ELR (cell line): ENCODE measurements around the gene SLC24A1.
A peak's percentile ranks its signal among the peaks of the same experiment; 100 is the strongest.

Experiments
- DNase-seq: peaks from one replicate; pipeline ENCODE4 v3.0.0-alpha.2; 2015; ENCODE audit warnings: low read depth

The SLC24A1 gene

DNA sequence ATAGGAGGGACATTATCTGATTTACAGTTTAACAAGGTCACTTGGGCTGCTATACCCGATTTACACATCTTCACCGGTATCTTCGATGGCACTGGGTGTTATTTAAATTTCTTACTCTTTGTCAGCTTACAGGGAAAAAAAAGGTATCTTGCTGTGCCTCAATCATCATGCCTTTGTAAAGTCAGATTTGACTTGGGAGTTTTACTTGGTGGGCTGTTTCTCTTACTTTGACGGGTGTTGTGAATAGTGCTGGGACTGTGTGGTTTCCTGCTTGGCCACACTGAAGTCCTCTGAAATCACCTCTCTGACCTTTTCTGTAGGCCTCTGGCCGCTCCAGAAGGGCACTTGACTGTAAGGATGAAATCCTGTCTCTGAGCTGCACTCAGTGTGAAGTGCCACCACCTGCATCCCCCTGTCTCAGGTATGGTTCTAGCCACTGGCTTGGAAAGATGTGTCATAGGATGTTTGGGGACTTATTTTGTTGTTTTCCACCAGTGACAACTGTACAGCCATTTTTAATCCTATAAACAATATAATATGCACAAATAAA is 3.1 kb upstream of the SLC24A1 start:
- no peak for DNase-seq

DNA sequence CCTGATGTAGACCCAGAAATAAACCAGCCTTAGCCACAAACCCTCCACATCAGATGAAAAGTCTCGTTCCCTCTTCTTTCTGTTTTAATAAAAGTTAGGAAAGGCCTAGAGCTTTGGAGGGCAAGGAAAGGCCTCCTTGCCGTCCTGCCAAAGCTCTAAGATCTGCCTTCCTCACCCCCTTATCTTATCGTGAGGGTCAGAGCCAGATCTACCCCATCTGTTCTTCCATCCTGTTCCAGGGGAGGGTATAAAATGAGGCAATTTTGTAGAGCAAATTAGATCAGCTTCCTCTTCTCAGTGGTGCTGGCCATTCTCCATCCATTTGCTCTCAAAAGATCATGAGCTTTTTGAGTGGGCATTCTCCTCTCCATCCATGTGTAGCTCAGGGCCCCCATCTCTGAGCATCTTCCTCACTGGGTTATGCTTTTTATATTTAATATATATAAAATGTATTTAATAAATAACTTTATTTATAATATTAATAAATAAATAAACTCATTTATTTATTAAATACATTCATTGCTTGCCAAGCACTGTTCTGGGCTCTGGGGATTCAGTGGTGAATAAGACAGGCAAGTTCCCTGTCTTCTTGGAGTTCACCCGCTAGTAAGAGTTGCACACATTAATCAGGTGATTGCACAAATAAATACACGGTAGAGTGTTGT is 2.0 kb upstream of the SLC24A1 start:
- no peak for DNase-seq

GRCh38 chr15:65620833-65621232 is 905 bp upstream of the SLC24A1 start:
- no peak for DNase-seq

GRCh38 chr15:65623103-65623502 is 1.4 kb downstream of the SLC24A1 start:
- DNase-seq: no peak

DNA sequence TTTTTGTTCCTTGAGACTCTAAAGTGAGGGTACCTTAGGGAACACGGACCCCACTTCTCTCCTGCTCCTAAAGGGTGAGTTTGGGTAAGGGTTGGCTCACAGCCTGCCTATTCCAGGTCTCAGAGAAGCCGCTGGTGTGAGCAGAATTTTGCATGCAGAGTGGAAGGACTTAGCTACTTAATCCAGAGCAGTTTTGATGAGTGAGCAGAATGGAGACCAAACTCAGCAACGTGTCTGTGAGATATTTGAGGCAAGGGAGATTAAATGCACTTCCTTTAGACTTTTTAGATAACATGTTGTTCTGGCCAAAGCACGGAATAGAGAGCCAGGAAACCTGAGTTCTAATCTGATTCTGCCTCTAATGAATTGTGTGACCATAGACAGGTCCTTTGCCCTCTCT is 5.1 kb downstream of the SLC24A1 start:
- DNase-seq: no peak

DNA sequence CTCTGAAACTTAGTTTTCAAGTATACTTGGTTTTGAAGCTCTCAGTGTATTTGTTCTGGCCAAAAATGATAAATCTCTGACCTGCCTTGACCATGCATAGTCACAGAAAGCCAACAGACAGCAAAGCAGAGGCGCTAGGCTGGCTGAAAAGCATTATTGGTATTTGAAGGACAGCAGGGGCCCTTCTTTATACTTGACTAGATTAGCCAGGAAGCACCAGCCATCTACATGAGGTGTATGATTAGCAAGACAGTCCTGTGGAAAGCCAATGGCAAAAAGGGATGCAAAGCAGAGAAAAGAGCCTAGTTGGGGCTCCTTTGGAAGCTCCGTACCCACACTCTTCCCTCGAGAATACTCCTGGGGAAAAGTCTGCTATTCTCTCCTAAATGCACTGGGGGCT is 7.8 kb downstream of the SLC24A1 start:
- no peak for DNase-seq

DNA sequence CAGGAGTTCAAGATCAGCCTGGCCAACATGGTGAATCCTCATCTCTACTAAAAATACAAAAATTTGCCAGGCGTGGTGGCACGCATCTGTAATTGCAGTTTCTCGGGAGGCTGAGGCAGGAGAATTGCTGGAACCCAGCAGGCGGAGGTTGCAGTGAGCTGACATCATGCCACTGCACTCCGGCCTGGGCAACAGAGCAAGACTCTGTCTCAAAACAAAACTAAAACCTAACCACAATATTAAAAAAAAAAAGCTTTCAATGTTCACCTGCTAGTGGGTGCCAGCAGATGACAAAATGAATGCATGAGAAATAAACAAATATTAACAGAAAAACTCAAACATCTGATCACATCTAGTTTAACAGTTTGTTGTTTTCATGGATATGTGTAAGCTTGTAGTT is 9.0 kb downstream of the SLC24A1 start:
- no peak for DNase-seq

DNA sequence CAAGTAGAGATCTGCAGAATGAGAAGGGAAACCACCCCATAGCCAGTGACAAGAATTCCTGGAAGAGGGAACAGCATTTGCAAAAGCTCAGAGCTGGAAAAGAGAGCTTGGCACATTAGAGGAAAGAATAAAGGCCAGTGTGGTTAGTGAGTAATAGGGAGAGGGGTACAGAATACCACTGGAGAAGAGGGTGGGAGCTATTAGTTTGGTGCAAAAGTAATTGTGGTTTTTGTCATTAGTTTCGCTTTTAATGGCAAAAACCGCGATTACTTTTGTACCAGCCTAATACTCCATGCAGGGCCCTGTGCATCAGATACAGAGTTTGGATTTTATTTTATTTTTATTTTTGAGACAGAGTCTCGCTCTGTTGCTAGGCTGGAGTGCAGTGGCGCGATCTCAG is 9.8 kb downstream of the SLC24A1 start:
- no peak for DNase-seq

DNA sequence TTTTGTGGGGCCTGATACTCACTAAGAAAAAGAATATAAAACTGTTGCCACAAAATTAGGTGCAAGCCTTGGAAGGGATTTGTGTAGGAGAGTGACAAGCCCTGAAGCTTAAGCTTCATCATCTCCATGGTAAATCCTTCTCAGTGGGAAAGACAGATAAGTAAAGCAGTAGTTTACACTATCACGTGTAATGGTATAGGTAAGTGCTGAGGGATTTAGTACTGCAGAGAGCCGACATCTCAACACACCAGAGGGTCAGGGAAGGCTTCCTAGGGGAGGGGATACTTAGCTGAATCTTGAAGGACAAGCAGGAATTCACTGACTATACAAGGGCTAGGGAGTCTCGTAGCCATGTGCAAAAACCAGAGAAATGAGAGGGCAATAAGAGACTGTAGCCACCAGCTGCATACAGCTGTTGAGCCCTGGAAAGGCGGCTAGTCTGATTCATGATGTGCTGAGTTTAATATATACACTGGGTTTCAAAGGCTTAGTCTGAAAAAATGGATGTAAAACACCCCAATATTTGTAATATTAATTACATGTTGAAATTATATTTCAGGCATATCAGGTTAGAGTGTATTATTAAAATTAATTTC is 11.1 kb downstream of the SLC24A1 start:
- DNase-seq: no peak

DNA sequence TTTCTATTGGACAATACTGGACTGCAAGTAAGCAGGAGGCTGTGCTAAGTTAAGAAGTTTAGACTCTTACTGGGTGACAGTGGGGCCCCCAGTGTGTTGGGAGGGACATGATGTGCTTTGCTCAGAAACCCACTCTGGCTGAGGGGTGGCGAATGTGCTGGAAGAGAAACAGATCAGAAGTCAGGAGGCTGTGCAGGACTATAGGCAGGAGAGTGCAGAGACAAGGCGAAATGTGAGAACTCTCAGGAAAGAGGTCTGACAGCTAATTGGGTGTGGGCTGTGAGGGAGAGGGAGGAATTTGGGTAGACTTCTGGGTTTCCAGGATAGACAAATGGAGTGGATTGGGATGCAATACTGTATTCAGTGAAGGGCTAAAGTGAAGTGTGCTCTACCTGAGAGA is 12.0 kb downstream of the SLC24A1 start:
- no peak for DNase-seq

- peak; percentile 50 for DNase-seq
Observed at GRCh38 chr15:65634356-65634755, 12.6 kb downstream of the SLC24A1 start.

GRCh38 chr15:65638109-65638508 is 16.4 kb downstream of the SLC24A1 start:
- DNase-seq: no peak

GRCh38 chr15:65638681-65639089 is 16.9 kb downstream of the SLC24A1 start:
- peak; percentile 80 for DNase-seq

DNA sequence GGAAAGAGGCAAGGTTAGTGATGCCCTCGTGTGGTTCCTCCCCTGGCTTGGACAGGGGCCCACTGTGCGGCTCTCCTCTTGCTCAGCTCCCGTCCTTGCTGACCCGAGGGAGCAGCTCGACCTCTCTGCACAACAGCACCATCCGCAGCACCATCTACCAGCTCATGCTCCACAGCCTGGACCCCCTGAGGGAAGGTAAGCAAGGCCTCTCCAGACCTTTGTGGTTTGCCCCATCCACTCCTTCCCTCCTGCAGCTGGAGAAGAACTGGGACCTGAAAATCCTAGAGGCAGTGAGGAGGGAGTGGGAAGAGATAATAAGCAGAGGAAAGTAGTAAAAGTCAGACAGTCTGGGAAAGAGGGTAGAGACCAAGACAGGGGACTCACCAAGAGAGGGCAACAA is 17.8 kb downstream of the SLC24A1 start:
- no peak for DNase-seq

- DNase-seq: peak; percentile 5
Observed at GRCh38 chr15:65641768-65642475, 20.2 kb downstream of the SLC24A1 start.

DNA sequence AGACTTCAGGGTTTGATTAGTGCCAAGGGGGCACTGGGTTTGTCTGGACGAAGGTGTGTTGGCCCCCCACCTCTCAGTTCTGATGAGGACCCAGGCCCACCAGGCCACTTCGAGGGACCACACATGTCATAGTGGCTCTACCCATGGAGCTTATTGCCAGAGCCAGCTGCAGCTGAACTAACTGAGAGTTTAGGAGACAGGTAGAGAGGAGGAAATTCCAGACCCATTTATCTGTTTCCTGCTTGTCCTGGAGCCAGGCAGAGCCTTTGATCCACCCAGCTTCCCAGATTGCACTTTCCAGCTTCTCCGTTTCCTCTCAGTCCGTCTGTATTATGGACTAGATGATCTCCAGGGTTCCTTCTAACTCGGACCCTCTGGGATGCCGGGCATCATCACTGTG is 20.9 kb downstream of the SLC24A1 start:
- peak; percentile 6 for DNase-seq

- no peak for DNase-seq
Observed at GRCh38 chr15:65644282-65644681, 22.5 kb downstream of the SLC24A1 start.

DNA sequence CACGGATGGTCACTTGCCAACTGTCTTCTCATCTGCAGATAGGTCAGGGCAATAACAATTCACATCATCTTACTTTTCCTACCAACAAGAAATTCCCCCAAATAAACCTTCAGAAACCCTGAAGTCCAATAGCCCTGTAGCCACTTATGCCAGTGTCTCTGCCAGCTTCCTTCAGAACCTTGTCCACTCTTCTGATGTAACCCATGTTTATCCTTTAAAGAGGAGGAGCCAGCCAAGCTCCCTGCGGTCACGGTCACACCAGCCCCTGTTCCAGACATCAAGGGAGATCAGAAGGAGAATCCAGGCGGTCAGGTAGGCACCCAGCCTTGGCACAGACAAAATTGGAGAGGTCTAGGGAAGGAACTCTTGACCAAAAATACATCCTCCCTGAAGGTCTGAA is 23.7 kb downstream of the SLC24A1 start:
- no peak for DNase-seq

DNA sequence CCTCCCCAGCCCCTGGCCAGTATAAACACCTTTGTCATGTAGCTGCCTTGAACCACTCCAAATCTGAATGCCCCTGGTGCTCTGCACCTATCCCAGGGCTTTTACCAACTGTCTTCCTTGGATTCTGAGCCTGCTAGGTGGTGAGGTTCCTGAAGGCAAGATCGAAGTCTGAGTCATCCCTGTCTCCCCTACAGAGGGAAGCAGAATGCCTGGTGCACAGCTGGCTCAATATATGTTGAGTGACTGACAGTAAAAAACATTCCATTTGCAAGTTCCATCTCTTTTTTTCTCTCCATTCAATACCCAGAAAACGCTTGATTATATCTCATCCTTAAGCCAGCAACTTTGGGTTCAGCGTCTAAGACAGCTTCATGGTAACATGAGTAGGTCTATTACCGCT is 24.7 kb downstream of the SLC24A1 start:
- peak; percentile 46 for DNase-seq

DNA sequence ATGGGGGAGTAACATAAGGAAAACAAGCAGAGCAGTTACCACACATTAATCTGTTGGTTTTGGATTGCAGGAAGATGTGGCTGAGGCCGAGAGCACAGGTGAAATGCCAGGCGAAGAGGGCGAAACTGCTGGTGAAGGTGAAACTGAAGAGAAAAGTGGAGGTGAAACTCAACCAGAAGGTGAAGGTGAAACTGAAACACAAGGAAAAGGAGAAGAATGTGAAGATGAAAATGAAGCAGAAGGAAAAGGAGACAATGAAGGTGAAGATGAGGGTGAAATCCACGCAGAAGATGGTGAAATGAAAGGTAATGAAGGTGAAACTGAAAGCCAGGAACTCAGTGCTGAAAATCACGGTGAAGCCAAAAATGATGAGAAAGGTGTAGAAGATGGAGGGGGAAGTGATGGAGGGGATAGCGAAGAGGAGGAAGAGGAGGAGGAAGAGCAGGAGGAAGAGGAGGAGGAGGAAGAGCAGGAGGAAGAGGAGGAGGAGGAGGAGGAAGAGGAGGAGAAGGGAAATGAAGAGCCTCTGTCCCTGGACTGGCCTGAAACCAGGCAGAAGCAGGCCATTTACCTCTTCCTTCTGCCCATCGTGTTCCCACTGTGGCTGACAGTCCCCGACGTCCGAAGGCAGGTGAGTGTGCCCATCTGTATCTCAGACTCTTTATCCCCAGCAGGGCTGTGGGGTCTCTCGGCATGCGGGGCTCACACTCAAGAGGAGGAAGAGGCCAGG is 28.7 kb downstream of the SLC24A1 start:
- DNase-seq: no peak

DNA sequence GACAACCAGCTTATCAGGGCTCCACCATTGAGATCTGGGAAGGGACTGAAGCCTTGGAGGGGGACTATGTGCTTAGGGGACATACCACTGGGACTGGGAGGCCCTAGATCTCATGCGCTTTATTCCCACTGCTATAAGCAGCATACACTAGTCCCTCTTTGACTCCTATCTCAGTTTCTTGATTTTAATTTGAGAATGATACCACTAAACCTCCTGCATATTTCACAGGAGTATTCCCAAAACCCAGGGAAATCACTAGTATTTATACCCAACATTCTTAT is 29.2 kb downstream of the SLC24A1 start:
- DNase-seq: no peak

GRCh38 chr15:65651831-65652749 is 30.4 kb downstream of the SLC24A1 start:
- no peak for DNase-seq
